OCI-LY1 (cell line): Measurements from ENCODE around the gene STRADA.

Source experiments
- H2AFZ ChIP-seq: fragments of 200-600 bp; sonication (generic), shearing (Covaris generic); 2 replicates; pipeline ENCODE4 v1.6.0; 2014; ENCODE audit warnings: antibody characterized with exemption, mild to moderate bottlenecking, low read length
- H3F3A ChIP-seq: fragments of 200-600 bp; sonication (generic), shearing (Covaris generic); 2 replicates; pipeline ENCODE4 v1.6.0; 2014; ENCODE audit warnings: mild to moderate bottlenecking, antibody characterized with exemption, low read length, moderate library complexity; ENCODE audit not compliant: insufficient read depth
- H3K27ac ChIP-seq: fragments of 200-600 bp; sonication (generic); 2 replicates; pipeline ENCODE4 v1.5.1; 2014; ENCODE audit warnings: low read length, mixed run types, mild to moderate bottlenecking, low read depth; ENCODE audit not compliant: poor library complexity, severe bottlenecking
- H3K27me3 ChIP-seq: fragments of 200-600 bp; sonication (generic); 2 replicates; pipeline ENCODE4 v1.6.0; 2014; ENCODE audit warnings: antibody characterized with exemption, mild to moderate bottlenecking, low read length, moderate library complexity; ENCODE audit not compliant: insufficient read depth
- H3K36me3 ChIP-seq: fragments of 200-600 bp; sonication (generic); 2 replicates; pipeline ENCODE4 v1.6.1; 2014; ENCODE audit warnings: mild to moderate bottlenecking, antibody characterized with exemption, low read length, moderate library complexity, mixed read lengths; ENCODE audit not compliant: insufficient read depth
- H3K4me1 ChIP-seq: fragments of 200-600 bp; sonication (generic); 2 replicates; pipeline ENCODE4 v1.5.1; 2014; ENCODE audit warnings: mild to moderate bottlenecking, low read length, moderate library complexity; ENCODE audit not compliant: insufficient read depth, severe bottlenecking
- H3K4me2 ChIP-seq: fragments of 200-600 bp; sonication (generic), shearing (Covaris generic); 2 replicates; pipeline ENCODE4 v1.6.1; 2014; ENCODE audit warnings: low read length
- H3K4me3 ChIP-seq: fragments of 200-600 bp; sonication (generic); 2 replicates; pipeline ENCODE4 v1.5.1; 2014; ENCODE audit warnings: low read length, low read depth, mild to moderate bottlenecking, mixed read lengths; ENCODE audit not compliant: poor library complexity, severe bottlenecking
- H3K79me2 ChIP-seq: fragments of 200-600 bp; shearing (Covaris generic); 2 replicates; pipeline ENCODE4 v1.6.1; 2016; ENCODE audit warnings: mixed run types, low read length, mixed read lengths; ENCODE audit not compliant: insufficient read depth
- H3K9ac ChIP-seq: fragments of 200-600 bp; sonication (generic), shearing (Covaris generic); 2 replicates; pipeline ENCODE4 v1.6.1; 2014; ENCODE audit warnings: mild to moderate bottlenecking, low read length, mixed read lengths
- H3K9me2 ChIP-seq: fragments of 200-600 bp; sonication (generic), shearing (Covaris generic); 2 replicates; pipeline ENCODE4 v1.6.1; 2014; ENCODE audit warnings: low read depth, mild to moderate bottlenecking, low read length, mixed read lengths
- H3K9me3 ChIP-seq: fragments of 200-600 bp; shearing (Covaris generic); 2 replicates; pipeline ENCODE4 v1.6.1; 2014; ENCODE audit warnings: low read length, mixed read lengths
- H4K20me1 ChIP-seq: fragments of 200-600 bp; sonication (generic), shearing (Covaris generic); 2 replicates; pipeline ENCODE4 v1.6.0; 2016; ENCODE audit warnings: mild to moderate bottlenecking, low read length; ENCODE audit not compliant: insufficient read depth
- CTCF ChIP-seq: fragments of 200-600 bp; sonication (generic), shearing (Covaris generic); IDR thresholded peaks from 2 replicates; pipeline ENCODE4 v1.5.1; 2017; ENCODE audit warnings: mild to moderate bottlenecking, antibody characterized with exemption, low read length, moderate library complexity, mixed read lengths
- EZH2 ChIP-seq: fragments of 200-600 bp; sonication (generic), shearing (Covaris generic); IDR thresholded peaks from 2 replicates; pipeline ENCODE4 v1.8.0; 2017; ENCODE audit warnings: borderline replicate concordance, mixed run types, mild to moderate bottlenecking, antibody characterized with exemption, low read length, moderate library complexity, mixed read lengths

STRADA gene

GRCh38 chr17:63706336-63707082 lies 35.1 kb downstream of the STRADA start:
- no peaks in the 10 kb centered on the region for H3K9me3 ChIP-seq
- no peak overlapping the region for H3K9ac ChIP-seq
- H3K4me1 ChIP-seq = peaks cover 50% of the 10 kb centered on the region
- H4K20me1 ChIP-seq = no peaks in the 10 kb centered on the region
- H3F3A ChIP-seq = no peaks in the 10 kb centered on the region
- peaks cover 65% of the 10 kb centered on the region; the same call in 1 of the 2 replicates for H3K36me3 ChIP-seq
- H3K27ac ChIP-seq = peak overlapping the region; percentile 67
- H3K79me2 ChIP-seq = no peaks in the 10 kb centered on the region
- no peak overlapping the region for H3K4me2 ChIP-seq
- H3K27me3 ChIP-seq = no peaks in the 10 kb centered on the region
- TF ChIP-seq CTCF (no peak), EZH2 (no peak)
- H3K9me2 ChIP-seq = no peaks in the 10 kb centered on the region
- H3K4me3 ChIP-seq = no peak overlapping the region
- no peak overlapping the region for H2AFZ ChIP-seq

GRCh38 chr17:63705657-63706056 lies 35.9 kb downstream of the STRADA start:
- Histone ChIP-seq H3K9me3 (no peaks in the 10 kb centered on the region), H3K79me2 (no peaks in the 10 kb centered on the region), H3K4me2 (no peak overlapping the region; the same call in 1 of the 2 replicates)

DNA sequence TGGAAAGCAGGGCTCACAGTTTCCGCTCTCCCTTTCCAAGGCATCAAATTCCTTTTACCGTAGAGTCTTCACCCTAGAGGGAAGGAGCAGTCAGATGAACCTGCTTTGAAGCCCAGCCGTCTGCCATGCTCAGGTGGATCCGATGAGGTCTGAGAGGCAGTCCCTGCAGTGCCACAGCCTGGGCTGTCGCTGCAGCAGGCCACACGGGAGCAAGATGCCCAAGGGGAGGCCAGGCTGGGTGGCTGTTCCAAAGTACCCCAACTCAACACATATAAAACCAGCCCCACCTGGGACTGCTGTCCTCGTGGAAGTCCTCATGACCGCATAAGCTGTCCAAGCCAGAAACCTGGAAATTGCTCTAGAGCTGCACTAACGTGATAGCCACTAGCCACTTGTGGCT lies 36.8 kb downstream of the STRADA start:
- H4K20me1 ChIP-seq = no peaks in the 10 kb centered on the region
- no peak overlapping the region for H3K9ac ChIP-seq
- H3K36me3 ChIP-seq = peaks cover 58% of the 10 kb centered on the region; the same call in 1 of the 2 replicates
- no peaks in the 10 kb centered on the region for H3F3A ChIP-seq
- TF ChIP-seq EZH2 (no peak), CTCF (no peak)
- no peaks in the 10 kb centered on the region for H3K79me2 ChIP-seq
- no peaks in the 10 kb centered on the region for H3K27me3 ChIP-seq
- no peaks in the 10 kb centered on the region for H3K9me2 ChIP-seq
- H3K4me2 ChIP-seq = peak overlapping the region; percentile 5; the same call in 1 of the 2 replicates
- H3K4me1 ChIP-seq = peaks cover 64% of the 10 kb centered on the region
- no peaks in the 10 kb centered on the region for H3K9me3 ChIP-seq
- H2AFZ ChIP-seq = no peak overlapping the region
- no peak overlapping the region for H3K4me3 ChIP-seq
- H3K27ac ChIP-seq = peak overlapping the region; percentile 67

More at GRCh38 chr17:63705657-63706056, 35.9 kb downstream of the STRADA start:
- Histone ChIP-seq H3F3A (no peaks in the 10 kb centered on the region), H3K4me3 (no peak overlapping the region), H2AFZ (no peak overlapping the region), H3K9me2 (no peaks in the 10 kb centered on the region), H3K27me3 (no peaks in the 10 kb centered on the region), H3K36me3 (peaks cover 61% of the 10 kb centered on the region; the same call in 1 of the 2 replicates), H3K9ac (no peak overlapping the region), H3K4me1 (peaks cover 59% of the 10 kb centered on the region), H3K27ac (peak overlapping the region; percentile 67), H4K20me1 (no peaks in the 10 kb centered on the region)
- no peak for TF ChIP-seq EZH2
- no peak for TF ChIP-seq CTCF
